ENCODE measurements around the gene OPTN. TPM values are rescaled to one million over a fixed set of nuclear protein-coding genes. Genes with fewer than 3 reads are reported as not detected.

The OPTN gene
- polyA plus RNA-seq, 1 of the 3 experiments (the other 2 are of a cell fraction), result 21.6 TPM

GRCh38 chr10:13144814-13145213 is 44.9 kb downstream of the OPTN start:
- TF ChIP-seq JUND (IDR thresholded peaks at IDR 0.05) (no peak), CTCF (IDR thresholded peaks at IDR 0.05) (no peak), RFX5 (IDR thresholded peaks at IDR 0.05; ENCODE audit: low read length) (no peak), YY1 (IDR thresholded peaks at IDR 0.05; ENCODE audit: low read depth) (no peak), SMC3 (IDR thresholded peaks at IDR 0.05; ENCODE audit: low read depth, low read length) (no peak), FOSL2 (IDR thresholded peaks at IDR 0.05; ENCODE audit: borderline replicate concordance, low read depth) (no peak), GABPA (IDR thresholded peaks at IDR 0.05; ENCODE audit: low read depth) (no peak), MEF2A (IDR thresholded peaks at IDR 0.05; ENCODE audit: borderline replicate concordance, low read depth) (no peak), RCOR1 (IDR thresholded peaks at IDR 0.05; ENCODE audit: low read length) (no peak), MXI1 (IDR thresholded peaks at IDR 0.05; ENCODE audit: low read depth, low read length) (no peak), ELF1 (IDR thresholded peaks at IDR 0.05) (no peak), GATA2 (CRISPR knock-in tag; IDR thresholded peaks at IDR 0.05) (no peak), FOXJ3 (CRISPR knock-in tag; IDR thresholded peaks at IDR 0.05) (no peak), EP300 (IDR thresholded peaks at IDR 0.05; ENCODE audit: borderline replicate concordance in 1 of 2, low read depth in 1 of 2, low read length in 1 of 2) (no peak), TEAD4 (IDR thresholded peaks at IDR 0.05; ENCODE audit: borderline replicate concordance, insufficient read depth) (no peak), POLR2AphosphoS5 (IDR thresholded peaks at IDR 0.05; ENCODE audit: low read depth, low read length) (no peak), CHD2 (IDR thresholded peaks at IDR 0.05; ENCODE audit: low read length, partially characterized antibody) (no peak), SIN3A (IDR thresholded peaks at IDR 0.05; ENCODE audit: borderline replicate concordance, low read depth, low read length) (no peak), IRF3 (IDR thresholded peaks at IDR 0.05; ENCODE audit: low read depth, low read length) (no peak), MAX (IDR thresholded peaks at IDR 0.05; ENCODE audit: low read depth) (no peak)
- WGBS (ENCODE audit: low lambda C conversion rate), result 58% methylated on average over 3 of the region's 3 CpGs
- no peaks in the 10 kb centered on the region for H3K27me3 ChIP-seq (ENCODE audit: insufficient read depth)
- H2AFZ ChIP-seq (ENCODE audit: low read depth), result no peak overlapping the region
- peaks cover 13 to 16% of the 10 kb centered on the region in 2 experiments for H3K36me3 ChIP-seq (replicated peaks in 1 of 2; ENCODE audit: control insufficient read depth in 1 of 2, insufficient read depth in 2 of 2, low read length in 1 of 2)
- no peaks in the 10 kb centered on the region for H3K9me3 ChIP-seq
- H4K20me1 ChIP-seq (ENCODE audit: insufficient read depth), result no peaks in the 10 kb centered on the region
- H3K4me1 ChIP-seq (ENCODE audit: control insufficient read depth in 1 of 2, insufficient read depth in 2 of 2, low read depth in 1 of 2, low read length in 1 of 2), result no peaks in the 10 kb centered on the region; a peak in 1 of 4 replicates
- no peaks in the 10 kb centered on the region for H3K79me2 ChIP-seq (ENCODE audit: insufficient read depth)
- no peaks in the 10 kb centered on the region for H3K9me2 ChIP-seq
- no peak overlapping the region for H3K4me2 ChIP-seq
- no peak overlapping the region for H3K9ac ChIP-seq
- no peak overlapping the region for H3K4me3 ChIP-seq (ENCODE audit: low read depth in 2 of 2, low read length in 1 of 2)
- ChIA-PET POLR2A (no interaction called here), CTCF (no interaction called here)
- peaks cover 3% of the 10 kb centered on the region for H3F3A ChIP-seq (replicated peaks; ENCODE audit: insufficient read depth)
- H3K27ac ChIP-seq (ENCODE audit: low read depth in 2 of 2, low read length in 1 of 2), result no peak overlapping the region
- DNase-seq, result no peak

All from SK-N-SH (cell line).